HG02623 (cell line): Measurements from ENCODE around the gene POU2F3.

Experiments used
- ATAC-seq: cut with Tn5 transposase; IDR thresholded peaks from one replicate; pipeline ENCODE4 v1.9.1; 2021; ENCODE audit warnings: moderate library complexity; ENCODE audit not compliant: unreplicated experiment

POU2F3 gene

DNA sequence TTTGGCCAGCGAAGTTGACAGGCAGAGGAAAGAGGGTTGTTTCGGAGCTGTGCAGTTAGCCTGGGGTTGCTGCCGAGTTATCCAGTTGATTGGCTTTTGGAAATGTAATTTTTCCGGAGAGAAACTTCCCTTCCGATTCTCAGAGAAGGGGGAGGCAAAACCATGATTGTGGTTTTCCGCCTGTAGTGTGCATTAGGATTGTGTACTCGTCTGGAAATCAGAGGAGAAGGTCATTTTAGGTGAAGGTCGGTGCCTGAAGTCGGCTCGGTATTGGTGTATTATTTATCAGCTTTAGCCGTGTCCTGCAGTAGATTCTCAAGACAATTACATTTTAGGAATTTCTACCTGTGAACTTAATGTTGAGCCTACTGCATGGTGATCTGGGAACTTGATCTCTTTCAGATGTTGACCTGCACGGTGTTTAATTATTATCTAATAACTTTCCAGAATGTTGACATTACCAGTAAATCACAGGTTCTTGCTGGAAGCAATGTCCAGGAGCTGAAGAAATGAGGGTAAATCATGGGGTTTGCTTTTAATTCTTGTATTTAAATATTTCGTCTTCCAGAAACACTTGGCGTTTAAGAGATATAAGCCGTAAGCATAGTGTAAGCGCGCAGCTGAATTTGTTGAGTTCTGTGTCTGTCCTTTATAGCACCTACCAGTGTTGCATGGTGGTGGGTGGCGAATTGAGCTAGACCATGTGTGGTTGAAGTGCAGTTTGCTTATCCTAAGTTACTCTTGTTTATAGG lies 97.6 kb downstream of the POU2F3 start:
- no peak for ATAC-seq

- ATAC-seq, result no peak
Observed at GRCh38 chr11:120338107-120338933, 98.4 kb downstream of the POU2F3 start.

DNA sequence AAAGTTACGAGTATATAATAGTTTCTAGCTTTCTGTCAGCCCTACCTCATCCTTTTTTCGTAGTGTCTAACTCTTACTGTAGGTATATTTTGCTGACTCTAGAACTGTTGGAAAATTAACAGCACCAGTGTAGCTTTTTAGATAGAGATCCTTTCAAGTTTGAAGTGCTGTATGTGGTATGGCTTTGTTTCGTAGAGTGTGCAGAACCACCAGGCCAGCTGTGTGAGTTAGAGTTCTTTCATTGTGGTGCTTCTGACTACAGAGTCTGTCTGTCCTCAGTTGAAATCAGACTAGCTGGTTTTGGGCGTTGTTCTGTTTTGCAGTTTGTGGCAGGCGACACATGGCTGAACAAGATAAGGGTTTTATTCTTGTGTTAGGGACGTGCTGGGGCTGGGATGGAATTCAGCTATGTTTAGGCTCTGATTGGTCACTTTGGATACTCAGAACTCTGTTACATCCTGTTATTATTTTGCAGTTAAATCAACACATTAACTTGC lies 99.5 kb downstream of the POU2F3 start:
- ATAC-seq, result no peak

GRCh38 chr11:120340529-120340928 lies 100.6 kb downstream of the POU2F3 start:
- ATAC-seq, result no peak

DNA sequence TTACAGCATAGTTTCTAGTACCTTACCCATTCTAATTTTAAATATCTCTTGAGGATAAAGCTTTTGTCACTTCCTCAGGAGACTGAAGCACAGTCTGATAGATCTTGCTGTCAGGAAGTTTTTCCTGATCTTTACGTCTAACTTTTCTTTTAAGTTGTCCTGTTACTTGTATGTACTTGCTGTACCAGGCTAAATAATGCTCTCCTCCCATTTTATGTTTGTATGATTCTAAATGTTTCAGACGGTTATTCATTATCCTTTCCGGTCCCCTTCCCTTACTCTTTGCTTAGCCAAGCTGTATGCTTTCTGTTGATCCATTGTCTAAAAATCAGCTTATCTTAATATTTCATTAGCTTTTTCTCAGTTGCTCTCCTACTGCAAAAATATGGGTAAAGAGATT lies 102.3 kb downstream of the POU2F3 start:
- no peak for ATAC-seq

DNA sequence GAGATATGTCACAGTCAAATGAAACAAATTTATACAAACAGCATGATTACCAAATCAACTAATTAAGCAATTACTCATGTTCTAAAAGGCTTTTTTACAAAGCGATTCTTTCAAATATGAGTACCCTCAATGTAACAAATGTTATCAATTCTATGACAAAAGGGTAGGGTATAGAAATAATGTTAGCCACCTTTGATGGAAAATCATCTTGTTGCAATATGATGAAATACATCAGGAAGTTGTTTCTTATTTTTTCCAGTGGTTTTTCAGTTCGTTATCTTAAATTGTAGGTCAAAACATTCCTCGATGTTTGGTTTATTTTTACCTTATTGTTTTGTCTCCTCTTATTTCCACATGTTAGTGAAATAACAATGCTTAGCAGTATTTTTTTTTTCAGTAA lies 102.7 kb downstream of the POU2F3 start:
- no peak for ATAC-seq

DNA sequence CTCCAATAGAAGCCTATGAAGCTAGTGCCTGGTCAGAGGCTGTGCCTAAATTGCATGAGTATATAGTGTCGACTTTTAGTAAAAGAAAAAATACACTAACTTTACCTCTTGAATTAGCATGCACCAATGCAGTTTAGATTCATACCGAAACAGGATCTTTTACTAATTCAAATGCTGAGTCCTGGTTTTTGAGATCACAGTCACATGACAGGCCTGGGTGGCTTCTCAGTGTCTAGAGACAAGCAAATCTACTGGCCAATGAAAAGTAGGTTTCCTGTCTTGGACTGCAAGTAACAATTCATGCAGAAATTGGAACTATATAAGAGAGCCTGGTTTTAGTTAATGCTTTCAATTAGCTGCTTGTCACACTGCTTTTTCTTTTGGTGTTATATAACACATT lies 103.5 kb downstream of the POU2F3 start:
- ATAC-seq, result peak; percentile 44

- peak; percentile 66 for ATAC-seq
Observed at GRCh38 chr11:120344302-120345004, 104.5 kb downstream of the POU2F3 start.

- ATAC-seq, result no peak
Observed at GRCh38 chr11:120346233-120346632, 106.3 kb downstream of the POU2F3 start.

DNA sequence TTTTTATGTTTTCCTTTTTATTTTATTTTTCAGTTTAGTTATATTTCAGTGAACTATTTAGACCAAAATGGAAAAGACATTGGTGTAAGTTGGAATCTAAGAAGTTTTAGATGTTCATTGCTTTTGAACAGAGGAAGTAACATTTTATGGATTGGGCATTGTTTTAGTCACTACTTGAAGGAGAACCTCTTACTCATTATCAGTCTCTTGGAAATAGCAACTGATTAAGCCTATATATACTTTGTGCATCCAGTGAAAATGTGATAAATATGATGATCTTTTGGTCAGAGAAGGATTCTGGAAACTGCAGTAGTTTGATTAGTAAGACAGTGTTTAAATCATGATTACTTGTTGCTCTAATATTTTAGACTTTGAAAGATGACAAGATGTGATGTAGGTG lies 110.7 kb downstream of the POU2F3 start:
- no peak for ATAC-seq

- ATAC-seq, result no peak
Observed at GRCh38 chr11:120352405-120352804, 112.5 kb downstream of the POU2F3 start.

- no peak for ATAC-seq
Observed at GRCh38 chr11:120354068-120354467, 114.1 kb downstream of the POU2F3 start.

- ATAC-seq, result no peak
Observed at GRCh38 chr11:120354779-120355178, 114.8 kb downstream of the POU2F3 start.

DNA sequence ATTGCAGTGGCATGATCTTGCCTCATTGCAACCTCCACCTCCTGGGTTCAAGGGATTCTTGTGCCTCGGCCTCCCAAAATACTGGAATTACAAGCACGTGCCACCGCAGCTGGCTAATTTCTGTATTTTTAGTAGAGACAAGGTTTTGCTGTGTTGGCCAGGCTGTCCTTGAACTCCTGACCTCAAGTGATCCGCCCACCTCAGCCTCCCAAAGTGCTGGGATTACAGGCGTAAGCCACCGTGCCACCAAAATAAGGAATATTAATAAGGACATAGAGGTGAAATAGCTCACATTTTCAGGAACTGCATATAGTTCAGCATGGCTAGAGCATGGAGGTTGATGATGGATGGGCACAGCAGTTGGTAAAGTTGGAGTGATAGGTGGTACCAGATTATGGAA lies 117.7 kb downstream of the POU2F3 start:
- no peak for ATAC-seq

DNA sequence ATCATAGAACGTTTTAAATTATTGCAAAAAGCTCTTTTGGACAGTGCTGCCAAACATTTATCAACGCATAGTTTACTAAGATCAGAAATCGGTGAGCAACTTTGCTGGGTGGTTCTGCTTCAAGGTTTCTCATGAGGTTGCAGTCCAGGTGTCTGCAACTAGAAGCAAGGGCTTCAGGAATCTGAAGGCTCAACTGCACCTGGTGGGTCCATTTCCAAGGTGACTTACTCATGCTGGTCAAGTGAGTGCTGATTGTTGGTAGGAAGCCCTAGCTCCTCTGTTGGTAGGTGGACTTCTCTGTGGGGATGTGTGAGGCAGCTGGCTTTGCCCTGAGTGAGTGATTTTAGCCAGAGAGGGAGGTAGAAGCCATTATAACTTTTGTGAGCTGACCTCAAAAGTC lies 118.8 kb downstream of the POU2F3 start:
- ATAC-seq, result no peak

GRCh38 chr11:120363436-120363835 lies 123.5 kb downstream of the POU2F3 start:
- no peak for ATAC-seq

GRCh38 chr11:120365512-120365911 lies 125.6 kb downstream of the POU2F3 start:
- ATAC-seq, result no peak
